GM19238 (cell line): Measurements from ENCODE around the gene ATP2A2.
A peak's percentile ranks its signal among the peaks of the same experiment; 100 is the strongest.
"Not testable (repeated sequence)": the region's sequence is repeated elsewhere in the genome, so short reads cannot be mapped to it uniquely, and the experiment has no call there.

Experiments used
- DNase-seq: peaks from one replicate; pipeline ENCODE4 v3.0.0; 2011; ENCODE audit warnings: low spot score; ENCODE audit not compliant: insufficient read length

ATP2A2 gene

GRCh38 chr12:110340261-110340660 is 59.2 kb downstream of the ATP2A2 start:
- DNase-seq: not testable (repeated sequence)

- DNase-seq: no peak
Observed at GRCh38 chr12:110340706-110341105, 59.7 kb downstream of the ATP2A2 start.

GRCh38 chr12:110342157-110342556 is 61.1 kb downstream of the ATP2A2 start:
- no peak for DNase-seq

GRCh38 chr12:110343114-110343513 is 62.1 kb downstream of the ATP2A2 start:
- DNase-seq: no peak

- DNase-seq: no peak
Observed at GRCh38 chr12:110343736-110344555, 62.9 kb downstream of the ATP2A2 start.

- no peak for DNase-seq
Observed at GRCh38 chr12:110344657-110345056, 63.6 kb downstream of the ATP2A2 start.

GRCh38 chr12:110345176-110345661 is 64.2 kb downstream of the ATP2A2 start:
- DNase-seq: no peak

GRCh38 chr12:110345963-110346362 is 64.9 kb downstream of the ATP2A2 start:
- DNase-seq: no peak

GRCh38 chr12:110347767-110348166 is 66.7 kb downstream of the ATP2A2 start:
- DNase-seq: no peak

GRCh38 chr12:110348431-110349059 is 67.5 kb downstream of the ATP2A2 start:
- DNase-seq: no peak

GRCh38 chr12:110349096-110349495 is 68.0 kb downstream of the ATP2A2 start:
- DNase-seq: no peak

GRCh38 chr12:110349514-110350151 is 68.6 kb downstream of the ATP2A2 start:
- no peak for DNase-seq

- DNase-seq: no peak
Observed at GRCh38 chr12:110351119-110351518, 70.1 kb downstream of the ATP2A2 start.

GRCh38 chr12:110352401-110352800 is 71.4 kb downstream of the ATP2A2 start:
- DNase-seq: no peak

- DNase-seq: no peak
Observed at GRCh38 chr12:110353211-110353965, 72.3 kb downstream of the ATP2A2 start.

GRCh38 chr12:110354172-110354780 is 73.2 kb downstream of the ATP2A2 start:
- no peak for DNase-seq

- DNase-seq: peak; percentile 30
Observed at GRCh38 chr12:110355073-110355472, 74.0 kb downstream of the ATP2A2 start.

- not testable (repeated sequence) for DNase-seq
Observed at GRCh38 chr12:110358384-110359097, 77.5 kb downstream of the ATP2A2 start.

GRCh38 chr12:110361216-110361615 is 80.2 kb downstream of the ATP2A2 start:
- no peak for DNase-seq
